NCI-H1092 (cell line): ENCODE measurements around the gene MALAT1.
"Not testable (repeated sequence)": the region's sequence is repeated elsewhere in the genome, so short reads cannot be mapped to it uniquely, and the experiment has no call there.

Source experiments
- DNase-seq: peaks from one replicate; lab custom pipeline; 2025; lab: John Stamatoyannopoulos, UW

MALAT1 gene

DNA sequence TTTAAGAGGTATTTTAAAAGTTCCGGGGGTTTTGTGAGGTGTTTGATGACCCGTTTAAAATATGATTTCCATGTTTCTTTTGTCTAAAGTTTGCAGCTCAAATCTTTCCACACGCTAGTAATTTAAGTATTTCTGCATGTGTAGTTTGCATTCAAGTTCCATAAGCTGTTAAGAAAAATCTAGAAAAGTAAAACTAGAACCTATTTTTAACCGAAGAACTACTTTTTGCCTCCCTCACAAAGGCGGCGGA, 193 bp upstream of the MALAT1 start:
- no peak for DNase-seq

GRCh38 chr11:65499713-65500386, 1.0 kb downstream of the MALAT1 start:
- DNase-seq = no peak

- no peak for DNase-seq
Observed at GRCh38 chr11:65500387-65501185, 1.7 kb downstream of the MALAT1 start.

- DNase-seq = no peak
Observed at GRCh38 chr11:65501186-65501471, 2.3 kb downstream of the MALAT1 start.

DNA sequence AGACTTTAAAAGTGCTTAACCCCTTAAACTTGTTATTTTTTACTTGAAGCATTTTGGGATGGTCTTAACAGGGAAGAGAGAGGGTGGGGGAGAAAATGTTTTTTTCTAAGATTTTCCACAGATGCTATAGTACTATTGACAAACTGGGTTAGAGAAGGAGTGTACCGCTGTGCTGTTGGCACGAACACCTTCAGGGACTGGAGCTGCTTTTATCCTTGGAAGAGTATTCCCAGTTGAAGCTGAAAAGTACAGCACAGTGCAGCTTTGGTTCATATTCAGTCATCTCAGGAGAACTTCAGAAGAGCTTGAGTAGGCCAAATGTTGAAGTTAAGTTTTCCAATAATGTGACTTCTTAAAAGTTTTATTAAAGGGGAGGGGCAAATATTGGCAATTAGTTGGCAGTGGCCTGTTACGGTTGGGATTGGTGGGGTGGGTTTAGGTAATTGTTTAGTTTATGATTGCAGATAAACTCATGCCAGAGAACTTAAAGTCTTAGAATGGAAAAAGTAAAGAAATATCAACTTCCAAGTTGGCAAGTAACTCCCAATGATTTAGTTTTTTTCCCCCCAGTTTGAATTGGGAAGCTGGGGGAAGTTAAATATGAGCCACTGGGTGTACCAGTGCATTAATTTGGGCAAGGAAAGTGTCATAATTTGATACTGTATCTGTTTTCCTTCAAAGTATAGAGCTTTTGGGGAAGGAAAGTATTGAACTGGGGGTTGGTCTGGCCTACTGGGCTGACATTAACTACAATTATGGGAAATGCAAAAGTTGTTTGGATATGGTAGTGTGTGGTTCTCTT, 2.8 kb downstream of the MALAT1 start:
- DNase-seq = no peak

GRCh38 chr11:65502274-65502554, 3.4 kb downstream of the MALAT1 start:
- no peak for DNase-seq

DNA sequence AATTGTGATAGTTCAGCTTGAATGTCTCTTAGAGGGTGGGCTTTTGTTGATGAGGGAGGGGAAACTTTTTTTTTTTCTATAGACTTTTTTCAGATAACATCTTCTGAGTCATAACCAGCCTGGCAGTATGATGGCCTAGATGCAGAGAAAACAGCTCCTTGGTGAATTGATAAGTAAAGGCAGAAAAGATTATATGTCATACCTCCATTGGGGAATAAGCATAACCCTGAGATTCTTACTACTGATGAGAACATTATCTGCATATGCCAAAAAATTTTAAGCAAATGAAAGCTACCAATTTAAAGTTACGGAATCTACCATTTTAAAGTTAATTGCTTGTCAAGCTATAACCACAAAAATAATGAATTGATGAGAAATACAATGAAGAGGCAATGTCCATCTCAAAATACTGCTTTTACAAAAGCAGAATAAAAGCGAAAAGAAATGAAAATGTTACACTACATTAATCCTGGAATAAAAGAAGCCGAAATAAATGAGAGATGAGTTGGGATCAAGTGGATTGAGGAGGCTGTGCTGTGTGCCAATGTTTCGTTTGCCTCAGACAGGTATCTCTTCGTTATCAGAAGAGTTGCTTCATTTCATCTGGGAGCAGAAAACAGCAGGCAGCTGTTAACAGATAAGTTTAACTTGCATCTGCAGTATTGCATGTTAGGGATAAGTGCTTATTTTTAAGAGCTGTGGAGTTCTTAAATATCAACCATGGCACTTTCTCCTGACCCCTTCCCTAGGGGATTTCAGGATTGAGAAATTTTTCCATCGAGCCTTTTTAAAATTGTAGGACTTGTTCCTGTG, 3.9 kb downstream of the MALAT1 start:
- DNase-seq = no peak

DNA sequence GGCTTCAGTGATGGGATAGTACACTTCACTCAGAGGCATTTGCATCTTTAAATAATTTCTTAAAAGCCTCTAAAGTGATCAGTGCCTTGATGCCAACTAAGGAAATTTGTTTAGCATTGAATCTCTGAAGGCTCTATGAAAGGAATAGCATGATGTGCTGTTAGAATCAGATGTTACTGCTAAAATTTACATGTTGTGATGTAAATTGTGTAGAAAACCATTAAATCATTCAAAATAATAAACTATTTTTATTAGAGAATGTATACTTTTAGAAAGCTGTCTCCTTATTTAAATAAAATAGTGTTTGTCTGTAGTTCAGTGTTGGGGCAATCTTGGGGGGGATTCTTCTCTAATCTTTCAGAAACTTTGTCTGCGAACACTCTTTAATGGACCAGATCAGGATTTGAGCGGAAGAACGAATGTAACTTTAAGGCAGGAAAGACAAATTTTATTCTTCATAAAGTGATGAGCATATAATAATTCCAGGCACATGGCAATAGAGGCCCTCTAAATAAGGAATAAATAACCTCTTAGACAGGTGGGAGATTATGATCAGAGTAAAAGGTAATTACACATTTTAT, 4.6 kb downstream of the MALAT1 start:
- DNase-seq = no peak

DNA sequence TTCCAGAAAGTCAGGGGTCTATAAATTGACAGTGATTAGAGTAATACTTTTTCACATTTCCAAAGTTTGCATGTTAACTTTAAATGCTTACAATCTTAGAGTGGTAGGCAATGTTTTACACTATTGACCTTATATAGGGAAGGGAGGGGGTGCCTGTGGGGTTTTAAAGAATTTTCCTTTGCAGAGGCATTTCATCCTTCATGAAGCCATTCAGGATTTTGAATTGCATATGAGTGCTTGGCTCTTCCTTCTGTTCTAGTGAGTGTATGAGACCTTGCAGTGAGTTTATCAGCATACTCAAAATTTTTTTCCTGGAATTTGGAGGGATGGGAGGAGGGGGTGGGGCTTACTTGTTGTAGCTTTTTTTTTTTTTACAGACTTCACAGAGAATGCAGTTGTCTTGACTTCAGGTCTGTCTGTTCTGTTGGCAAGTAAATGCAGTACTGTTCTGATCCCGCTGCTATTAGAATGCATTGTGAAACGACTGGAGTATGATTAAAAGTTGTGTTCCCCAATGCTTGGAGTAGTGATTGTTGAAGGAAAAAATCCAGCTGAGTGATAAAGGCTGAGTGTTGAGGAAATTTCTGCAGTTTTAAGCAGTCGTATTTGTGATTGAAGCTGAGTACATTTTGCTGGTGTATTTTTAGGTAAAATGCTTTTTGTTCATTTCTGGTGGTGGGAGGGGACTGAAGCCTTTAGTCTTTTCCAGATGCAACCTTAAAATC, 5.3 kb downstream of the MALAT1 start:
- no peak for DNase-seq

DNA sequence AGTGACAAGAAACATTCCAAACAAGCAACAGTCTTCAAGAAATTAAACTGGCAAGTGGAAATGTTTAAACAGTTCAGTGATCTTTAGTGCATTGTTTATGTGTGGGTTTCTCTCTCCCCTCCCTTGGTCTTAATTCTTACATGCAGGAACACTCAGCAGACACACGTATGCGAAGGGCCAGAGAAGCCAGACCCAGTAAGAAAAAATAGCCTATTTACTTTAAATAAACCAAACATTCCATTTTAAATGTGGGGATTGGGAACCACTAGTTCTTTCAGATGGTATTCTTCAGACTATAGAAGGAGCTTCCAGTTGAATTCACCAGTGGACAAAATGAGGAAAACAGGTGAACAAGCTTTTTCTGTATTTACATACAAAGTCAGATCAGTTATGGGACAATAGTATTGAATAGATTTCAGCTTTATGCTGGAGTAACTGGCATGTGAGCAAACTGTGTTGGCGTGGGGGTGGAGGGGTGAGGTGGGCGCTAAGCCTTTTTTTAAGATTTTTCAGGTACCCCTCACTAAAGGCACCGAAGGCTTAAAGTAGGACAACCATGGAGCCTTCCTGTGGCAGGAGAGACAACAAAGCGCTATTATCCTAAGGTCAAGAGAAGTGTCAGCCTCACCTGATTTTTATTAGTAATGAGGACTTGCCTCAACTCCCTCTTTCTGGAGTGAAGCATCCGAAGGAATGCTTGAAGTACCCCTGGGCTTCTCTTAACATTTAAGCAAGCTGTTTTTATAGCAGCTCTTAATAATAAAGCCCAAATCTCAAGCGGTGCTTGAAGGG, 6.0 kb downstream of the MALAT1 start:
- no peak for DNase-seq

DNA sequence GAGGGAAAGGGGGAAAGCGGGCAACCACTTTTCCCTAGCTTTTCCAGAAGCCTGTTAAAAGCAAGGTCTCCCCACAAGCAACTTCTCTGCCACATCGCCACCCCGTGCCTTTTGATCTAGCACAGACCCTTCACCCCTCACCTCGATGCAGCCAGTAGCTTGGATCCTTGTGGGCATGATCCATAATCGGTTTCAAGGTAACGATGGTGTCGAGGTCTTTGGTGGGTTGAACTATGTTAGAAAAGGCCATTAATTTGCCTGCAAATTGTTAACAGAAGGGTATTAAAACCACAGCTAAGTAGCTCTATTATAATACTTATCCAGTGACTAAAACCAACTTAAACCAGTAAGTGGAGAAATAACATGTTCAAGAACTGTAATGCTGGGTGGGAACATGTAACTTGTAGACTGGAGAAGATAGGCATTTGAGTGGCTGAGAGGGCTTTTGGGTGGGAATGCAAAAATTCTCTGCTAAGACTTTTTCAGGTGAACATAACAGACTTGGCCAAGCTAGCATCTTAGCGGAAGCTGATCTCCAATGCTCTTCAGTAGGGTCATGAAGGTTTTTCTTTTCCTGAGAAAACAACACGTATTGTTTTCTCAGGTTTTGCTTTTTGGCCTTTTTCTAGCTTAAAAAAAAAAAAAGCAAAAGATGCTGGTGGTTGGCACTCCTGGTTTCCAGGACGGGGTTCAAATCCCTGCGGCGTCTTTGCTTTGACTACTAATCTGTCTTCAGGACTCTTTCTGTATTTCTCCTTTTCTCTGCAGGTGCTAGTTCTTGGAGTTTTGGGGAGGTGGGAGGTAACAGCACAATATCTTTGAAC, 6.8 kb downstream of the MALAT1 start:
- DNase-seq = no peak

- DNase-seq = no peak
Observed at GRCh38 chr11:65506290-65506771, 7.5 kb downstream of the MALAT1 start.

DNA sequence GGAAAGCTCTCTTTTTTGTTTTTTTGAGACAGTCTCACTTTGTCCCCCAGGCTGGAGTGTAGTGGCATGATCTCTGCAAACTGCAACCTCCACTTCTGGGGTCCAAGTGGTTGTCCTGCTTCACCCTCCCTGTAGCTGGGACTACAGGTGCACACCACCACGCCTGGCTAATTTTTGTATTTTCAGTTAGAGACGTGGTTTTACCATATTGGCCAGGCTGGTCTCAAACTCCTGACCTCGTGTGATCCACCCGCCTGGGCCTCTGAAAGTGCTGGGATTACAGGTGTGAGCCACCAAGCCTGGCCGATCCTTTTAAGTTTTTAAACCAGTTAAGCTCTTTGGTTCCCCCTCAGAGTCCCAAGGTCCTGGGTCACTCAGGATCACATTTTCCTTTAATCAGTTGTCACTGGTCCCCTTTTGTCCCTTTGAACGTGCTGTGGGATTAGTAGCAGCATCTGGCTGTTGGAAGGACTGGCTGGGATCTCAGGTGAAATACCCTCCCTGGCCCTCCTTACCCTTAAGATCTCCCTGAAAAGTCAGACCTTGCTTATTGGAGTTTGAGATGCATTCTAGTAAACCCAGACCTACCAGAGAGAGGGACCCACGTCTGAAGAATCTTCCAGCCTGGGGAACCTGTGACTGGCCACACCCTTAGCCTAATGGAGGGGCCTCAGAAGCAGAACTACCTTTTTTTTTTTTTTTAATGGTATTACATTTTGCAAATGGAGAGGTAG, 8.1 kb downstream of the MALAT1 start:
- DNase-seq = no peak

GRCh38 chr11:65512311-65512710, 13.5 kb downstream of the MALAT1 start:
- DNase-seq = not testable (repeated sequence)

GRCh38 chr11:65516135-65516968, 17.5 kb downstream of the MALAT1 start:
- no peak for DNase-seq

GRCh38 chr11:65518941-65519549, 20.2 kb downstream of the MALAT1 start:
- not testable (repeated sequence) for DNase-seq

DNA sequence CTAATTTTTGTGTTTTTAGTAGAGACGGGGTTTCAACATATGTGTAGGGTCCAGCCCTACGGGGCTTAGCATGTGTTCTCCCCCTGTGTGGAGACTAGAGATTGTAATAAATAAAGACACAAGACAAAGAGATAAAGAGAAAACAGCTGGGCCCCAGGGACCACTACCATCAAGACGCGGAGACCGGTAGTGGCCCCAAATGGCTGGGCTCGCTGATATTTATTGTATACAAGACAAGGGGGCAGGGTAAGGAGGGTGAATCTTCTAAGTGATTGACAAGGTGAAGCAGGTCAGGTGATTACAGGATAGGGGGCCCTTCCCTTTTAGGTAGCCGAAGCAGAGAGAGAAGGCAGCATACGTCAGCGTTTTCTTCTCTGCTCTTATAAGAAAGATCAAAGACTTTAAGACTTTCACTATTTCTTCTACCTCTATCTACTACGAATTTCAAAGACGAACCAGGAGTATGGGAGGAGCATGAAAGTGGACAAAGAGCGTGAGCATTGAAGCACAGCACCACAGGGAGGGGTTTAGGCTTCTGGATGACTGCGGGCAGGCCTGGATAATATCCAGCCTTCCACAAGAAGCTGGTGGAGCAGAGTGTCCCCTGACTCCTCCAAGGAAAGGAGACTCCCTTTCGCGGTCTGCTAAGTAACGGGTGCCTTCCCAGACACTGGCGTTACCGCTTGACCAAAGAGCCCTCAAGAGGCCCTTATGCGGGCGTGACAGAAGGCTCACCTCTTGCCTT, 23.1 kb downstream of the MALAT1 start:
- not testable (repeated sequence) for DNase-seq
